AG04449 (cell line): ENCODE data around the gene PDE3A.

Experiments
- CTCF ChIA-PET: fragments of 350-600 bp; formaldehyde crosslinking; extraction: SDS; loops from one replicate; lab custom pipeline; 2021; ENCODE audit warnings: antibody characterized with exemption; lab: Yijun Ruan, JAX
- POLR2A ChIA-PET: fragments of 400-600, 350-600 bp; formaldehyde crosslinking; extraction: SDS; loops from one replicate; lab custom pipeline; 2020; ENCODE audit warnings: antibody characterized with exemption, inconsistent platforms; lab: Yijun Ruan, JAX
- DNase-seq: peaks from one replicate; pipeline ENCODE4 v3.0.0-alpha.2; 2010; ENCODE audit warnings: low read depth, low spot score
- H3K4me3 ChIP-seq: 2 replicates; pipeline ENCODE4 v1.5.1; 2011; ENCODE audit warnings: low read depth, mild to moderate bottlenecking, control low read depth, low read length
- CTCF ChIP-seq: IDR thresholded peaks from one replicate; pipeline ENCODE4 v1.5.1; 2011; ENCODE audit warnings: mild to moderate bottlenecking, moderate library complexity, low read length, control low read depth, inconsistent platforms; ENCODE audit not compliant: insufficient read depth; ENCODE audit errors: missing control alignments

Gene PDE3A

GRCh38 chr12:20369305-20370013 lies 1.1 kb downstream of the PDE3A start:
- ChIA-PET POLR2A (interaction anchor here (0.8 kb wide), 1 partner anchor 158 kb away, joined by 3 read pairs; no protein-coding TSS in a partner anchor), CTCF (interaction anchor here (0.9 to 3.6 kb wide), 7 partner anchors 11 to 612 kb away, joined by 3 to 20 read pairs (median 5); no protein-coding TSS in a partner anchor)
- TF ChIP-seq CTCF = peak; percentile 31
- DNase-seq = no peak
- peak overlapping the region; percentile 90 for H3K4me3 ChIP-seq

DNA sequence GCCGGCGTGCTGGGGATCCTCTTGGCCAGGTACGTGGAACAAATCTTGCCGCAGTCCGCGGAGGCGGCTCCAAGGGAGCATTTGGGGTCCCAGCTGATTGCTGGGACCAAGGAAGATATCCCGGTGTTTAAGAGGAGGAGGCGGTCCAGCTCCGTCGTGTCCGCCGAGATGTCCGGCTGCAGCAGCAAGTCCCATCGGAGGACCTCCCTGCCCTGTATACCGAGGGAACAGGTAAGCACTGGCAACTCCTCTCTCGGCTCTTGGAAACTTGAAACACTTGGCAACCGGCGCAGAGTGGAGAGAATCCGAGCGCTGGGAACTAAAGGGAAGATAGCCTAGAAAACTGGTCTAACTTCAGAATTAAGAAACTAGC lies 1.7 kb downstream of the PDE3A start:
- DNase-seq = no peak
- ChIA-PET CTCF (interaction anchor here (1.7 to 3.6 kb wide), 3 partner anchors 10 to 631 kb away, joined by 4 to 20 read pairs (median 14); no protein-coding TSS in a partner anchor), POLR2A (no interaction called here)
- peak overlapping the region; percentile 90 for H3K4me3 ChIP-seq
- no peak for TF ChIP-seq CTCF

GRCh38 chr12:20370866-20371519 lies 2.7 kb downstream of the PDE3A start:
- POLR2A ChIA-PET = no interaction called here
- CTCF ChIA-PET = interaction anchor here (0.9 to 3.6 kb wide), 3 partner anchors 9 to 632 kb away, joined by 3 to 14 read pairs (median 4); no protein-coding TSS in a partner anchor
- TF ChIP-seq CTCF = no peak
- H3K4me3 ChIP-seq = peak overlapping the region; percentile 90
- no peak for DNase-seq

GRCh38 chr12:20372326-20373096 lies 4.2 kb downstream of the PDE3A start:
- ChIA-PET POLR2A (no interaction called here), CTCF (interaction anchor here (1.5 kb wide), 1 partner anchor 459 kb away, joined by 3 read pairs; no protein-coding TSS in a partner anchor)
- H3K4me3 ChIP-seq = peak overlapping the region; percentile 32
- no peak for TF ChIP-seq CTCF
- no peak for DNase-seq

DNA sequence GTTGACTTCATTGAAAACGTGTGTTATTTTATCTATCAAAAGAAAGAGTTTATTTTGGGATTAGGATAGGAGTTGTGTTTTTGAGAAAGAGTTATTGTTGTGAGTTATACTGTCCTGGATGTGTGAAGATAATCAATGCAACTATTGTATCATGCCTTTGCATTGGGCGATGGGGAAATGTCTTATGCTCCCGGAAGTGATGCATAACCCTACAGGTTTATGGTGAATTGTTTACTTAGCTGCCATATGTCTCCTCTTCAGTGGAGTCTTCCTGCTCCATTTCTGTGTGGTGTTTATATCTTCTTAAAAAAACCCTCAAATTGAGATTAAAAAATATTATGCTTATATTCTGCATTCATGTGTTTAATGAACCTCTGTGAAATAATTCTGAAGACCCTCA lies 6.5 kb downstream of the PDE3A start:
- CTCF ChIA-PET = no interaction called here
- no peak for TF ChIP-seq CTCF
- POLR2A ChIA-PET = no interaction called here
- no peak for DNase-seq
- no peak overlapping the region for H3K4me3 ChIP-seq

DNA sequence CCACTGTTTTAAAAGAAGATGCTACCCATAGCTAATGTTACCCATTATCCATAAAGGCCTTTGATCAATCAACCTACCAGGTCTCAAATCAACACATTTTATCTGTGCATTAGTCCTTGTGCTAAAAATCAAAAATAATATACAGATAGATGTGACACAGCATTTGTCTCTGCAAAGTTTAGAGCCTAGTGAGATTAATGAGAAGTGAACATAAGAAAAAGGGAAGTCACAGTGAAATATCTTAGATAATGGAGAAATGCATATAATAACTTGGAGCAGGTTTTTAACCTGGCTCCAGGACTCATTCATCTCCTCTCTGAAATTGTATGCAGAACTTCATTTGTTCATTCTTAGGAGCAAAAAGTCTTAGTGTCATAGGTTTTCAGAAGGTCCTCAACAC lies 7.2 kb downstream of the PDE3A start:
- no peak for DNase-seq
- no peak for TF ChIP-seq CTCF
- ChIA-PET POLR2A (no interaction called here), CTCF (interaction anchor here (1.5 to 2.8 kb wide), 4 partner anchors 225 to 636 kb away, joined by 4 to 17 read pairs (median 8); no protein-coding TSS in a partner anchor)
- H3K4me3 ChIP-seq = no peak overlapping the region
